PFSK-1 (cell line): ENCODE measurements around the gene OIT3. TPM values are rescaled to one million over a fixed set of nuclear protein-coding genes. Genes with fewer than 3 reads are reported as not detected.

ENCODE experiments used
- FOXP2 ChIP-seq: optimal IDR thresholded peaks from 2 replicates; pipeline ENCODE3; 2011; ENCODE audit warnings: borderline replicate concordance, control low read depth, inconsistent platforms; ENCODE audit not compliant: insufficient read depth; ENCODE audit errors: extremely low read length, extremely low read depth
- POLR2AphosphoS5 ChIP-seq: IDR thresholded peaks from 2 replicates; pipeline ENCODE4 v1.6.1; 2012; ENCODE audit warnings: low read depth, mild to moderate bottlenecking, control low read depth, low read length, moderate library complexity
- REST ChIP-seq, 2 experiments: IDR thresholded peaks; 2 replicates each; pipeline versions ENCODE4 v1.6.1 to v1.8.0; 2011 to 2012; ENCODE audit warnings: low read depth in 2 of 2, low read length in 2 of 2, control low read depth in 1 of 2, inconsistent platforms in 1 of 2, mild to moderate bottlenecking in 1 of 2, moderate library complexity in 1 of 2; ENCODE audit not compliant: insufficient read depth in 1 of 2
- SIN3A ChIP-seq: IDR thresholded peaks from 2 replicates; pipeline ENCODE4 v1.6.1; 2012; ENCODE audit warnings: mild to moderate bottlenecking, low read length, moderate library complexity, borderline replicate concordance; ENCODE audit not compliant: insufficient read depth
- TAF1 ChIP-seq: IDR thresholded peaks from 2 replicates; pipeline ENCODE4 v1.6.1; 2012; ENCODE audit warnings: low read length, control low read depth, borderline replicate concordance; ENCODE audit not compliant: insufficient read depth
- polyA plus RNA-seq: library from polyadenylated mRNA; unstranded; fragments of >200 nt; gene quantifications from one replicate; pipeline ENCODE4 v1.2.1, GENCODE V29; 2012; ENCODE audit warnings: low read depth, missing spikeins; ENCODE audit not compliant: insufficient read length

The OIT3 gene
- not detected for polyA plus RNA-seq

- TF ChIP-seq TAF1 (no peak), SIN3A (no peak), POLR2AphosphoS5 (no peak), FOXP2 (no peak), REST (IDR thresholded peaks at IDR 0.05; ENCODE audit: insufficient read depth in 1 of 2, low read depth in 2 of 2, low read length in 2 of 2) (no peak)
Observed at GRCh38 chr10:72893136-72893798, at the start of gene OIT3. Gene OIT3 (plus strand): TSS chr10:72893739. CDS start chr10:72893799, 60 bp downstream.

GRCh38 chr10:72846238-72846637, 47.3 kb upstream of the OIT3 start:
- TF ChIP-seq SIN3A (no peak), FOXP2 (no peak), TAF1 (no peak)

- TF ChIP-seq TAF1 (no peak), POLR2AphosphoS5 (no peak), REST (IDR thresholded peaks at IDR 0.05; ENCODE audit: insufficient read depth in 1 of 2, low read depth in 2 of 2, low read length in 2 of 2) (no peak), SIN3A (no peak), FOXP2 (no peak)
Observed at GRCh38 chr10:72847681-72848080, 45.9 kb upstream of the OIT3 start.

- TF ChIP-seq FOXP2, result no peak
- TF ChIP-seq POLR2AphosphoS5, result no peak
- TF ChIP-seq TAF1, result no peak
- TF ChIP-seq SIN3A, result no peak
- no peak for TF ChIP-seq REST (IDR thresholded peaks at IDR 0.05; ENCODE audit: insufficient read depth in 1 of 2, low read depth in 2 of 2, low read length in 2 of 2)
Observed at GRCh38 chr10:72850861-72851260, 42.7 kb upstream of the OIT3 start.

GRCh38 chr10:72851509-72851908, 42.0 kb upstream of the OIT3 start:
- no peak for TF ChIP-seq FOXP2
- no peak for TF ChIP-seq SIN3A
- TF ChIP-seq TAF1, result no peak
- no peak for TF ChIP-seq POLR2AphosphoS5
- TF ChIP-seq REST (IDR thresholded peaks at IDR 0.05; ENCODE audit: insufficient read depth in 1 of 2, low read depth in 2 of 2, low read length in 2 of 2), result no peak
